Fibroblast of skin of back (primary cell): ENCODE data around the gene PIAS4.
"Not testable (repeated sequence)": the region's sequence is repeated elsewhere in the genome, so short reads cannot be mapped to it uniquely, and the experiment has no call there.

Experiments
- DNase-seq: peaks from one replicate; pipeline ENCODE4 v3.0.0-alpha.2; 2013

PIAS4 gene

GRCh38 chr19:3998667-3999412 lies 8.7 kb upstream of the PIAS4 start:
- DNase-seq, result not testable (repeated sequence)

- DNase-seq, result not testable (repeated sequence)
Measured at GRCh38 chr19:4000798-4001197, 6.7 kb upstream of the PIAS4 start.

- not testable (repeated sequence) for DNase-seq
Measured at GRCh38 chr19:4005436-4005835, 2.1 kb upstream of the PIAS4 start.

- no peak for DNase-seq
Measured at GRCh38 chr19:4007836-4008539, 452 bp downstream of the PIAS4 start.

DNA sequence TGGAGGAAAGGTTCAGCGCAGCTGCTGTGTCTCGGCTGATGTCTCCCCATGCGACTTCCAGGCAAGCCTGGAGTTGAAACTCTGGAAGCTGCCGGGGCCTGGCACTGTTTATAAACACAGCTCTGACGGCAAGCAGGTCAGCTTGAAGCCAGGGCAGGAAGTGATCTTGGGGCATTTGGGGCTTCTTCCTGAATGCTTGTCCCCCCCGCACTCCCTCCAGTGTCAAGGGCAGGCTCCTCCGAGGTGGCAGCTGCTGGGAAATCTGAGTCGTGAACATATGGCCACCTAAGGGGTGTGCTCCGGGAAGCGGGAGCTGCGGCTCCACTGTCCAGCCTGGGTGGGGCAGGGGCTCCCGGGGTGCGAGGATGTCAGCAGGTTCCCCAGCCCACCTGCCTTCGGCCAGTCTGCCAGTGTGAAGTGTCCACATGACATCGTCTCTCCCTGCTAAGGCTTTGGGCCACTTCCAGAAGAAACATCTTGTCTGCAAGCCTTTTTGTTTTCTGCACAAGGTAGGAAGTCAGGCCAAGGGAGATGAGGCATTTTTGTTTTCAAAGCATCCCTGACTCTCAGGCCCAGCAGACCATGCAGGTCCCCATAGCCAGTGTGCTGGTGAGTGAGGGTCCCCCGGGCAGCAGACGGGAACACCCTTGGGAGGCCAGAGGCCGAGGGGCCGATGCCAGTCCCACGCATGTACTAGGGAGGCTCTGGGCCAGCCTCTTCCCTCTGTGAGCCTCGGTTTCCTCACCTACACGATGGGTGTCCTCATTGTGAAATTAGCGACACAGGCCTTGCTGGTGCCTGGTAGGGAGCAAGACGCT lies 2.7 kb downstream of the PIAS4 start:
- no peak for DNase-seq

DNA sequence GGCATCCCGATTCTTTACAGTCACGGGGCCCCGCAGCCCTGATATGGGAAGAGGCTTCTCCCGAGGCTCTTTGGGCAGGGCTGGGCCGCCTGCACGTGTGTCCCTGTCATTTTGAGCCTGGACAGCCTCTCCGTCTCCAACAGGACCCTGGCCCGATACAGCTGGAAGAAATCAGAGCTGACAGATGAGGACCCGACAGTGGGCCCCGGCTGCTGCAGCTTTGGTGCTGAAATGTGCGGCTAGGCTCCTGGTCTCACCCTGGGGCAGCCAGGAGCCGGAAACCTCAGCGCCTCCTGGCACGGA lies 3.2 kb downstream of the PIAS4 start:
- no peak for DNase-seq

- DNase-seq, result not testable (repeated sequence)
Measured at GRCh38 chr19:4011430-4011829, 3.9 kb downstream of the PIAS4 start.

DNA sequence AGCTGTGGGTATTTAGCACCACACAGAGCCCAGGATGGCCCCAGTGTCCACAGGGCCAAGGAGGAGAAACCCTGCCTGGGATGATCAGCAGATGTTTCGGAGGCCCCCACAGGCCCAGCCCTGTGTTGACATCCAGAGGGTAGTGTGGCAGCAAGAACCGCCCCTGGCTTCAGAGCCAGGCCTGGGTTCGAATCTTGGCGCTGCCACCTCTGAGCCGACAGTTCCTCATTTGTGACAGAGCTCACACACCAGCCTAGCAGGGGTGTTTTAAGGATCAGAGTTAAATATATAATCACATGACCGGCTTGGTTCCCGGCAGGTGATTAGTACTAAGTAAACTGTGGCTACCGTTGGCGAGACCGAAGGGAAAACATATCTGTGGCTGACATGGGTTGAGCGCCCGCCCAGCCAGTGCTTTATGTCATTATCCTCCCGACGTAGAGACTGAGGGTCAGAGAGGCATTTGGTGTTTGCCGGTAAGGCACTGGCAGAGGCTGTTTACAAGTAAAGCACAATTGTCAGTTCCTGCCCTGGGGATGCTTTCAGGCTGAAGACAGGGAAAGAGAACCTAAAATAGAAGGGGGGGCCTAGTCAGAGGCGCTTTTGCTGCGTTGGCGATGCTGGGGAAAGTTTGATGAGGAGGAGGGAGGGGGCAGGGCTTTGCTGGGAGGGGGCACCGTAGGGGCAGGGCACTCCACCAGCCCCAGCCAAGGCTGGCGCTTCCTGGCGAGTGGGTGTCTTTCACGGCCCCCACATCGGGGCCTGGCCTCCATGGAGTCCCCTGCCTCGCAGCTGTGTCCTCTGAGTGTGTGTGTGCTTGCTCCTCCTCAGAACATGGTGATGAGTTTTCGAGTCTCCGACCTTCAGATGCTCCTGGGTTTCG lies 4.8 kb downstream of the PIAS4 start:
- no peak for DNase-seq

DNA sequence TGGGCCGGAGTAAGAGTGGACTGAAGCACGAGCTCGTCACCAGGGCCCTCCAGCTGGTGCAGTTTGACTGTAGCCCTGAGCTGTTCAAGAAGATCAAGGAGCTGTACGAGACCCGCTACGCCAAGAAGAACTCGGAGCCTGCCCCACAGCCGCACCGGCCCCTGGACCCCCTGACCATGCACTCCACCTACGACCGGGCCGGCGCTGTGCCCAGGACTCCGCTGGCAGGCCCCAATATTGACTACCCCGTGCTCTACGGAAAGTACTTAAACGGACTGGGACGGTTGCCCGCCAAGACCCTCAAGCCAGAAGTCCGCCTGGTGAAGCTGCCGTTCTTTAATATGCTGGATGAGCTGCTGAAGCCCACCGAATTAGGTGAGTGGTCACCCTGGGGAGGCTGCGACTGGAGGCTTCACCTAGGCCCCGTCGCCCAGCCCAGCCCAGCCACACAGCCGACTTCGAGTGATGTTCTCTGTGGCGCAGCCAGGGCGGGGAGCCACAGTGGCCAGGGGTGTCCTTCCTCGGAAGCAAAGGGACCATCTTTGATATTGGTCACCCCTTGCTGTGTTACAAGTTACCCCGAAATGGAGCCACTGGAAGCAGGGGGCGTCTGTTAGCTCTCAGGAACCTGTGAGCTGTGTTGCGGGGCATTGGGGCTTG lies 5.6 kb downstream of the PIAS4 start:
- DNase-seq, result no peak

- no peak for DNase-seq
Measured at GRCh38 chr19:4013886-4014540, 6.5 kb downstream of the PIAS4 start.

DNA sequence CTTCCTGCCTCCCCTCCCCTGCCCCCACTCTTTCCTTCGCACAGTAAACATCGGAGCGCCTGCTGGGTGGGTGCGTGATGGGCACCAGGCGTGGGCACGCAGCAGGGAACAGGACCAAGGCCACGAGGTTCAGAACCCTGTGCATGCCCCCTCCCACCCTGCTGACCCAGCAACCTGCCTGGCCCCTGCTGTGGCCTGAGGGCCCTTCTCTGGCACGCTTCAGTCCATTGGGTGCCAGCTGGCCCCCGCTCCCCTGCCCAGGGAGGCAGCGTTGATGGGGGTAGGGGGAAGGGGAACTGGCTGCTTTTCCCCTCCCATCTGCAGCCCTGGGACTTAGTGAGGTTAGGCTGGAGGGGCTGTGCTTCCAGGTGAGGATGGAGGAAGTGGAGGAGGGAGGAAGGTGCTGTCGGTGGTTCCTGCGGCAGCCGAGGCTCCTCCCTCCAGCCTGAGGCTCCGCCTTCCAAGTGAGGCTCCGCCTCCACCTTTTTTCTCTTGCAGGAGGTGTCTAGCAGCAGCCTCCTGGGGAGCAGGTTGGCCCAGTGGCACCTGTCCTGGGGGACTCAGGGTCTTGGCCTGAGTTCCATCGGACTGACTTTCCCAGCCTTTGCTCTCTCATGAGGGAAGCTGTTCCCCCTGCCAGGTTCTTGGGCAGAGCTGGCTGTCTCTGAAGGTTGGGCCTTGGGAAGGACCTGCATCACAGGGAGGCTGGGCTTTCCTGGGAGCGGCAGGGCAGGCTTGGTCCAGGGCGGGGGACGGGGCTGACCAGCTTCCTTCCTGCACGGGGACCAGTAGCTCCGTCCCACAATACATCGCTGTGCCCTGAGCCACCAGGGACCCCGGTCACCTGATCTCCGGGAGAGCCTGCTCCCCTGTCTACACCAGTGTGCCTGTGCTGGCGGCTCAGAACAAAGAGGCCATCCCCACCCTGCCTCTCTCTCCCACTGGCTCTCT lies 7.3 kb downstream of the PIAS4 start:
- no peak for DNase-seq

GRCh38 chr19:4015705-4016402 lies 8.3 kb downstream of the PIAS4 start:
- no peak for DNase-seq

DNA sequence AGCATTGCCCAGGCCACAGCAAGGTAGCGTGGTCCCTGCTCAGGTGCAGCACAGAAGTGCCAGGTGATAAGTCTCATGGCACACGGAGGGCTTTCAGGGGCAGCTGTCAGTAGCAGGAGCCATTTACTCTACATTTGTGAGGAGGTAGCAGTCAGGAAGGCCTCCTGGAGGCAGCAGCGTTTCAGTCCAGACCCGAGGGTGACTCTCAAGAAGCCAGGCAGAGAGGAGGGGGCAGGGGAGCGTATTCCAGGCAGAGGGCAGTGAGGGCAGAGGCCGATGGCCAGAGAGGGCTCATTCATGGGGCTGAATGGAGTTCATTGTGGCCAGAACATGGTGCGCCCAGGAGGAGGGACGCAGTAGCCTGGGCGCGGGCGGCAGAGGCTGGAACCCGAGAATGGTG lies 8.9 kb downstream of the PIAS4 start:
- DNase-seq, result no peak

DNA sequence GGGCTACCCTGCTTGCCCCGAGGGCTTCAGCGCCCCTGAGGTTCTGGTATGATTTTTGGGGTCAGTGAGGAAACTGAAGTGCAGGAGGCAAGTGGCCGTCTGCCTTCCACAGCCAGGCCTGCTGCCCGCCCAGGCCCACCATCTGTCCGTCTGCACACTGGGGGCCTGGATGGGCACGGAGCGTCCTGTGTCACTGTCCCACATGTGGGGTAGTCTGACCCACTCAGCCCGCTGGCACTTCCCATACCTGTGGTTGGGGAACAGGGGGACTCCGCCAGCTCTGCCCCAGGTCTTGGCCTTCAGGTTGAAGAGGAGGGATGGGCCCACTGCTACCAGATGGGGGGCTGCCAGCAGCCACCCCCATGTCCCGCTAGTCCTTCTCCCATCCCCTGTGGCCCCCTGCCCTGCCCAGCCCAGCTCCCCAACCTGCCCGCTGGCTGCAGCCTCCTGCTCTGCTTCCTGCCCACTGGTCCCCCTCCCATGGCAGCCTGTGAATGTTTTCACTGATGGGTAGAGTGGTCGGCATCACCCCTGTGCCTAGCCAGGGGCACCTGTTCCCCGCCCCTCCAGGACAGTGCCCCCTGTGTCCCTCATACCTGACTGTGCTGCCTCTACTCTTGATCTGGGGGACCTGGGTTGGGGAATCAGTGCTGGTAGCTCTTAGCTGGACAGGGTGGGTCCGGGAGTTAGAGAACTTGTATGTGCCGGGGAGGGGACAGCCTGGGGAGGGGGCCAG lies 9.5 kb downstream of the PIAS4 start:
- no peak for DNase-seq

DNA sequence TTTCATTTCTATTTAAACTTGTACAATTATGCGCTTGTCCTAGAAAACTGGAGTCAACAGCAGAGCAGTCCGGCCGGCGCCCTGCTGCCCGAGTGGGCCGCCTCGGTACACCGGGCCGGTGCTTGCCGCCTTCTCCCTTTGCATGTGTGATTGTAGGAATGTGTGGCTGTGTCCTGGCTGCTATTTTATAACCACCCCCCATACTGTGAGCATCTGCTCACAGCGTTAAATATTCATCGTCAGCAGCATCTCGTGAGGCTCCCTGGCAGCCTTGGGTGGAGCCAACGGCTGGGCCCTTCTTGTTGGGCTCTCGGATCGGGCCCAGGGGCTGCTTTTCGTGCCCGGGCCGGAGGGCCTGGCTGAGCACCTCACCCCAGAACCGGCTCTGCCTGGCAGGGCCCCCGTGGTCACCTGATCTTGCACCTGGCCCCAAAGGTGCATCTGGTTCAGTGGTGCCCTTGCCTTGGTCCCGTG lies 10.6 kb downstream of the PIAS4 start:
- no peak for DNase-seq

- DNase-seq, result no peak
Measured at GRCh38 chr19:4018775-4019504, 11.4 kb downstream of the PIAS4 start.

DNA sequence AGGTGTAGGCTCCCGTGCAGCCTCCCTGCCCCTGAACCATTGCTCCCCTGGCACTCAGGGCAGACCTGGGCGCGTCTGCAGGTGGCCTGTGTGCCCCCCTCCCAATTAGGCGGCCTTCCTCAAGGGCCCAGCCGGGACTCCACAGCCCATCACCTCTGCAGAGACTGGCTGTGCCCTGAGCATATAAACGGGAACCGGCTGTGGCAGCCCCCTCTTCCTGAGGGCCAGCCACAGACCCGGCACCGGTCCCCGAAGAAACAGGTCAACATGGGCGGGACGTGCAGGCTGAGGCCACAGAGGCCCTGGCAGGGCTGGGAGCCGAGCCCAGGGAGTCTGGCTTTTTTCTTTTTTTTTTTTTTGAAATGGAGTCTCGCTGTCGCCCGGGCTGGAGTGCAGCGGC lies 12.0 kb downstream of the PIAS4 start:
- no peak for DNase-seq
